HL-60 (cell line): ENCODE results near the gene PPIP5K2.

Experiments
- DNase-seq, 2 experiments: peaks; one replicate each; pipeline ENCODE4 v3.0.0-alpha.2; 2010 to 2020; ENCODE audit warnings: low read depth in 1 of 2, low spot score in 1 of 2
- H3K27ac ChIP-seq: fragments of 250-450 bp; sonication (Bioruptor Pico); replicated peaks from 2 replicates; pipeline ENCODE4 v1.5.1; 2020; ENCODE audit warnings: mild to moderate bottlenecking, moderate library complexity
- H3K27me3 ChIP-seq: fragments of 250-450 bp; sonication (Bioruptor Pico); 2 replicates; pipeline ENCODE4 v1.5.1; 2021; ENCODE audit warnings: mild to moderate bottlenecking, moderate library complexity; ENCODE audit not compliant: insufficient read depth, poor library complexity, severe bottlenecking
- H3K4me3 ChIP-seq: replicated peaks from 2 replicates; pipeline ENCODE4 v1.5.1; 2011; ENCODE audit warnings: mild to moderate bottlenecking, control low read depth, low read length; ENCODE audit not compliant: insufficient read depth
- GABPA ChIP-seq: IDR thresholded peaks from 2 replicates; pipeline ENCODE4 v1.6.1; 2012; ENCODE audit warnings: low read depth
- POLR2AphosphoS5 ChIP-seq: IDR thresholded peaks from 2 replicates; pipeline ENCODE4 v1.6.1; 2012; ENCODE audit warnings: low read depth
- SPI1 ChIP-seq: IDR thresholded peaks from 2 replicates; pipeline ENCODE4 v1.6.1; 2012; ENCODE audit warnings: low read depth, mild to moderate bottlenecking, borderline replicate concordance
- TF ChIP-seq, protein P1 (sequence below): IDR thresholded peaks from 2 replicates; pipeline ENCODE4 v1.6.1; 2012; ENCODE audit warnings: low read depth; ENCODE audit not compliant: insufficient replicate concordance
- TF ChIP-seq, protein P2 (sequence below): IDR thresholded peaks from one replicate; pipeline ENCODE4 v1.5.1; 2011; ENCODE audit warnings: low read length, control low read depth, inconsistent platforms; ENCODE audit not compliant: insufficient read depth

PPIP5K2 gene

DNA sequence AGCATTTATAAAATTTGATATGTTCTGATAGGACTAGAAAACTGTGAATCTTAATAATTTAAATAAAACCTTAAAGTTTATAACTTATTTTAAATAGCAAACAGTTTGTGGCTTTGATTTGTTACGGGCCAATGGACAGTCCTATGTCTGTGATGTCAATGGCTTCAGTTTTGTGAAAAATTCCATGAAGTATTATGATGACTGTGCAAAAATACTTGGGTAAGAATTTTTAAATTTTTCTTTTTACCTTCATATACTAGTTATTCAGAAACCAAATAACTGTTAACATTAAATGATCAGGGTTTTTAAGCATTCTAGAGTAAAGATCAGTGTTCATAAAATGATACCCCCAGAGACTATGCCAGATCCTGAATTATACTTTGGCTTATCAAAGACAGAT, 31.1 kb downstream of the PPIP5K2 start:
- Histone ChIP-seq H3K27ac (no peak overlapping the region), H3K27me3 (no peaks in the 10 kb centered on the region)

DNA sequence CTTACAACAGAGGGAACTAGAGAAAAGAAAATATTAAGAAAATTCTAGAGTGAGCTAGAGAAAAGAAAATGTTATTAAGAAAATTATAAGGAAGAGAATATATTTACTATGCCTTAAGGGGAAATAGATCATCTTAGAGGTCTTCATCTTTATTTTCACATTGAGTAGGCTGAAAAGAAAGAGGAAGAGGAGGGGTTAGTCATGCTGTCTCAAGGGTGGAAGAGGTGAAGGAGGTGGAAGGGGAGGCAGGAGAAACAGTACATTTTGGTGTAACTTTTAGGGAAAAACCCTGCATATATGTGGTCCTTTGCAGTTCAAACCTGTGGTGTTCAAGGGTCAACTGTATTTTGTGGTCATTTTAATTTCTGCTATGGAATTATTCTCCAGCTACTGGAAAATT, 46.6 kb downstream of the PPIP5K2 start:
- no peaks in the 10 kb centered on the region for H3K27me3 ChIP-seq
- no peak overlapping the region for H3K27ac ChIP-seq
- no peak for DNase-seq
- H3K4me3 ChIP-seq: no peak overlapping the region
- TF ChIP-seq SPI1 (peak; percentile 42; the same call in 1 of the 2 replicates), GABPA (no peak)
- TF ChIP-seq, protein P1, sequence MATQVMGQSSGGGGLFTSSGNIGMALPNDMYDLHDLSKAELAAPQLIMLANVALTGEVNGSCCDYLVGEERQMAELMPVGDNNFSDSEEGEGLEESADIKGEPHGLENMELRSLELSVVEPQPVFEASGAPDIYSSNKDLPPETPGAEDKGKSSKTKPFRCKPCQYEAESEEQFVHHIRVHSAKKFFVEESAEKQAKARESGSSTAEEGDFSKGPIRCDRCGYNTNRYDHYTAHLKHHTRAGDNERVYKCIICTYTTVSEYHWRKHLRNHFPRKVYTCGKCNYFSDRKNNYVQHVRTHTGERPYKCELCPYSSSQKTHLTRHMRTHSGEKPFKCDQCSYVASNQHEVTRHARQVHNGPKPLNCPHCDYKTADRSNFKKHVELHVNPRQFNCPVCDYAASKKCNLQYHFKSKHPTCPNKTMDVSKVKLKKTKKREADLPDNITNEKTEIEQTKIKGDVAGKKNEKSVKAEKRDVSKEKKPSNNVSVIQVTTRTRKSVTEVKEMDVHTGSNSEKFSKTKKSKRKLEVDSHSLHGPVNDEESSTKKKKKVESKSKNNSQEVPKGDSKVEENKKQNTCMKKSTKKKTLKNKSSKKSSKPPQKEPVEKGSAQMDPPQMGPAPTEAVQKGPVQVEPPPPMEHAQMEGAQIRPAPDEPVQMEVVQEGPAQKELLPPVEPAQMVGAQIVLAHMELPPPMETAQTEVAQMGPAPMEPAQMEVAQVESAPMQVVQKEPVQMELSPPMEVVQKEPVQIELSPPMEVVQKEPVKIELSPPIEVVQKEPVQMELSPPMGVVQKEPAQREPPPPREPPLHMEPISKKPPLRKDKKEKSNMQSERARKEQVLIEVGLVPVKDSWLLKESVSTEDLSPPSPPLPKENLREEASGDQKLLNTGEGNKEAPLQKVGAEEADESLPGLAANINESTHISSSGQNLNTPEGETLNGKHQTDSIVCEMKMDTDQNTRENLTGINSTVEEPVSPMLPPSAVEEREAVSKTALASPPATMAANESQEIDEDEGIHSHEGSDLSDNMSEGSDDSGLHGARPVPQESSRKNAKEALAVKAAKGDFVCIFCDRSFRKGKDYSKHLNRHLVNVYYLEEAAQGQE: no peak

More for the DNA sequence above, 31.1 kb downstream of the PPIP5K2 start:
- TF ChIP-seq GABPA: no peak
- TF ChIP-seq, protein P2, sequence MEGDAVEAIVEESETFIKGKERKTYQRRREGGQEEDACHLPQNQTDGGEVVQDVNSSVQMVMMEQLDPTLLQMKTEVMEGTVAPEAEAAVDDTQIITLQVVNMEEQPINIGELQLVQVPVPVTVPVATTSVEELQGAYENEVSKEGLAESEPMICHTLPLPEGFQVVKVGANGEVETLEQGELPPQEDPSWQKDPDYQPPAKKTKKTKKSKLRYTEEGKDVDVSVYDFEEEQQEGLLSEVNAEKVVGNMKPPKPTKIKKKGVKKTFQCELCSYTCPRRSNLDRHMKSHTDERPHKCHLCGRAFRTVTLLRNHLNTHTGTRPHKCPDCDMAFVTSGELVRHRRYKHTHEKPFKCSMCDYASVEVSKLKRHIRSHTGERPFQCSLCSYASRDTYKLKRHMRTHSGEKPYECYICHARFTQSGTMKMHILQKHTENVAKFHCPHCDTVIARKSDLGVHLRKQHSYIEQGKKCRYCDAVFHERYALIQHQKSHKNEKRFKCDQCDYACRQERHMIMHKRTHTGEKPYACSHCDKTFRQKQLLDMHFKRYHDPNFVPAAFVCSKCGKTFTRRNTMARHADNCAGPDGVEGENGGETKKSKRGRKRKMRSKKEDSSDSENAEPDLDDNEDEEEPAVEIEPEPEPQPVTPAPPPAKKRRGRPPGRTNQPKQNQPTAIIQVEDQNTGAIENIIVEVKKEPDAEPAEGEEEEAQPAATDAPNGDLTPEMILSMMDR: no peak
- TF ChIP-seq POLR2AphosphoS5: no peak
- TF ChIP-seq SPI1: no peak
- TF ChIP-seq, protein P1: no peak
- DNase-seq: no peak
- H3K4me3 ChIP-seq: no peak overlapping the region

DNA sequence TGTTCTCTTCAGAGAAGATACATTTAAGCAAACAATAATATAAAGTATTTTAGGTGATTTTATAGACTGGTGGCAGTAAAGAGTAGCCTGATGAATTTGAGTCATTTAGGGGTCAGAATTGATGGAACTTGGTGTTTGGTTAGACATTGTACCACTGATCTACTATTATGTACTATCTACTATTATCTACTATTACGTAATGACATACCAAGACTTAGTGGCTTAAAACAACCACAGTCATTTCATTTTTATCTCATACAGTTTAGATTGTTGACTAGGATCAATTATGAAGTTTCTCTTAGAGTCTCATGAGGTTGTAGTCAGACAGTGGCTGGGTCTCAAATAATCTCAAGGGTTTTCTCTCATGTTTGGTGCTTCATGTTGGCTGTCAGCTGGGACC, 54.0 kb downstream of the PPIP5K2 start:
- no peak for DNase-seq
- TF ChIP-seq GABPA (no peak), SPI1 (no peak), POLR2AphosphoS5 (no peak)
- TF ChIP-seq, protein P2: no peak
- TF ChIP-seq, protein P1: no peak
- Histone ChIP-seq H3K4me3 (no peak overlapping the region), H3K27me3 (no peaks in the 10 kb centered on the region), H3K27ac (no peak overlapping the region)

DNA sequence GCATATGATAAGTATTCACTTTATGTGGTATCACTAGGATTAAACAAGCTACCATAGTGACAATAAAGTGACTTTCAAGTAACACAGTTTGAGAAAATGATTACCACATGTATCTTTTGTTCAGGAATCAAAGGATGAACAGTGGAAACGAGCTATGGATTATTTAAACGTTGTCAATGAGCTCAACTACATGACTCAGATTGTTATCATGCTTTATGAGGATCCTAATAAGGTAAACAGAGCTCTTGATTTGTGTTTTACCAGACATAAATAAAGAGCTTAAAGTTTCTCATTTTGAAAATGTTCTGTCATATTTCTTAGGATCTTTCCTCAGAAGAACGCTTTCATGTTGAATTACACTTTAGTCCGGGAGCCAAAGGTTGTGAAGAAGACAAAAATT, 57.4 kb downstream of the PPIP5K2 start:
- TF ChIP-seq GABPA: no peak
- TF ChIP-seq, protein P1: no peak
- no peak for TF ChIP-seq SPI1
- no peak for TF ChIP-seq POLR2AphosphoS5
- TF ChIP-seq, protein P2: no peak
- Histone ChIP-seq H3K27me3 (no peaks in the 10 kb centered on the region), H3K27ac (no peak overlapping the region), H3K4me3 (no peak overlapping the region)
- no peak for DNase-seq
